Naive thymus-derived CD8-positive, alpha-beta T cell (primary cell): Measurements from ENCODE around the gene NABP1. TPM values are rescaled to one million over a fixed set of nuclear protein-coding genes. Genes with fewer than 3 reads are reported as not detected.

ENCODE experiments used
- ATAC-seq, 2 donors: fragments of 150-1000 bp; cut with Tn5 transposase in 1 of 2; sonication (Bioruptor Pico), chemical (Tn5 transposase) in 1 of 2; 1 replicate in 1 of 2; 2 replicates in 1 of 2; pipeline ENCODE4 v1.10.0; 2021; ENCODE audit warnings: mild to moderate bottlenecking in 2 of 2, moderate library complexity in 2 of 2
- POLR2A ChIA-PET: fragments of 350-600 bp; sonication (Branson Sonifier 250); formaldehyde crosslinking; loops from one replicate; lab custom pipeline; 2021; ENCODE audit warnings: antibody characterized with exemption; lab: Charles Lee
- DNase-seq, 10 donors: peaks; one replicate each; pipeline versions ENCODE4 v3.0.0 to v3.0.0-alpha.2; 2020 to 2022
- H3K27ac Mint-ChIP-seq, 10 donors: one replicate each; pipeline ENCODE4 v1.8.0; 2020 to 2022; ENCODE audit warnings: mild to moderate bottlenecking in 10 of 10, mixed read lengths in 10 of 10, moderate library complexity in 4 of 10, inconsistent platforms in 1 of 10
- H3K27me3 Mint-ChIP-seq, 5 donors: one replicate each; pipeline ENCODE4 v1.8.0; 2021 to 2022; ENCODE audit warnings: mixed read lengths in 5 of 5
- H3K36me3 Mint-ChIP-seq, 3 donors: one replicate each; pipeline ENCODE4 v1.8.0; 2020 to 2022; ENCODE audit warnings: mixed read lengths in 3 of 3, mild to moderate bottlenecking in 2 of 3, inconsistent platforms in 1 of 3
- H3K4me1 Mint-ChIP-seq, 4 donors: one replicate each; pipeline ENCODE4 v1.8.0; 2021 to 2022; ENCODE audit warnings: mixed read lengths in 4 of 4
- H3K4me3 Mint-ChIP-seq, 10 donors: one replicate each; pipeline ENCODE4 v1.8.0; 2020 to 2022; ENCODE audit warnings: mild to moderate bottlenecking in 10 of 10, mixed read lengths in 10 of 10, moderate library complexity in 6 of 10, inconsistent platforms in 1 of 10
- H3K9me3 Mint-ChIP-seq, 9 donors: one replicate each; pipeline ENCODE4 v1.8.0; 2020 to 2022; ENCODE audit warnings: mixed read lengths in 9 of 9, mild to moderate bottlenecking in 3 of 9, inconsistent platforms in 1 of 9, moderate library complexity in 1 of 9
- polyA plus RNA-seq, 3 donors: library from polyadenylated mRNA; unstranded; fragments of 300-500 nt; fragmentation: Illumina TruSeq; gene quantifications; one replicate each; pipeline ENCODE4 v1.2.3, GENCODE V29; 2021
- total RNA-seq, 8 experiments: library from RNA in 2 of 8; stranded (reverse) in 2 of 8; gene quantifications; one replicate each; pipeline ENCODE4 v1.2.3 and lab custom pipeline; 2021 to 2026

The NABP1 gene
- total and polyA plus RNA-seq, 5 experiments from 2014 or later = 3.5 to 38.8 (median 4.7) TPM

DNA sequence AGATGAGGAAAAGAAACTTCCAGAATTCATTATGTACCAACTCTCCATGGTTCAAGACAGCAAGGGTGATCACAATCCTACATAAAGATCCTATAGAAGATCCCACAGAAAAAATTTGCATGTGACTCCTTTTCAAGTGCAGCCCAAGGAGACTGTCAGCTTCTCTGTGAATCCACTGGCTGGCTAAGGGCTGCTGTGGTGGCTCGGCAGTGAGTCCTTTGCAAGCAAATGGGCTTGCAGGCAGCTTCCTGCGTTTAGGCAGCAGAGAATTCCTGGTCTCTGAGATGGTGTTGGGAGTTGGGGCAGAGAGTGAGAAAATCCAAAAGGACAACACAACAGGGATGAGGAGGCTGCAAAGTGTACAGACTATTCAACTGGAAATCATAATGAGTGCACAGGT is 43.4 kb downstream of the NABP1 start:
- Mint-ChIP-seq H3K4me1 (no peaks in the 10 kb centered on the region), H3K4me3 (no peak overlapping the region), H3K9me3 (no peaks in the 10 kb centered on the region), H3K36me3 (no peaks in the 10 kb centered on the region), H3K27me3 (peaks cover 0 to 6% (median 2%) of the 10 kb centered on the region in 5 donors), H3K27ac (no peak overlapping the region)
- ATAC-seq (no peak), DNase-seq (no peak)
- POLR2A ChIA-PET = no interaction called here

DNA sequence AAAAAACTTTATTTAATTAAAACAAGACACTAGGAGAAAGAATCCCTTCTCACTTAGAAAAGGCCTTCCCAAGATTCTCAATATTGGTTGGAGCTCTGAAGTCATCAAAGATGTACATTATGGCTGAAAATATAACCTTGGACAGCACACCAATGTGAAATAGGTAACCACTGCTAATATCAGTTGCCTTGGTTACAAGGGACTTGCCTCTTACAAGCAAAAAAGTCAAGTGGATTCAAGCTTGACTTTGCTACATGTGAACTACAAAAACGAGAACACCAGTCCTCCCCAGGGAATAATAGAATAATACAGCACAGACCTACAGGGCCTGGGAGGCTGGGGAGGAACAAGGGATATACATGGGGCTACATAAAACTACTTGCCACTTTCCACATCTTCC is 46.1 kb downstream of the NABP1 start:
- ATAC-seq (no peak), DNase-seq (no peak)
- H3K27me3 Mint-ChIP-seq = peaks cover 0 to 9% (median 4%) of the 10 kb centered on the region in 5 donors
- H3K27ac Mint-ChIP-seq = no peak overlapping the region
- H3K4me3 Mint-ChIP-seq = no peak overlapping the region
- no peaks in the 10 kb centered on the region for H3K4me1 Mint-ChIP-seq
- H3K36me3 Mint-ChIP-seq = no peaks in the 10 kb centered on the region
- H3K9me3 Mint-ChIP-seq = no peaks in the 10 kb centered on the region
- POLR2A ChIA-PET = no interaction called here

DNA sequence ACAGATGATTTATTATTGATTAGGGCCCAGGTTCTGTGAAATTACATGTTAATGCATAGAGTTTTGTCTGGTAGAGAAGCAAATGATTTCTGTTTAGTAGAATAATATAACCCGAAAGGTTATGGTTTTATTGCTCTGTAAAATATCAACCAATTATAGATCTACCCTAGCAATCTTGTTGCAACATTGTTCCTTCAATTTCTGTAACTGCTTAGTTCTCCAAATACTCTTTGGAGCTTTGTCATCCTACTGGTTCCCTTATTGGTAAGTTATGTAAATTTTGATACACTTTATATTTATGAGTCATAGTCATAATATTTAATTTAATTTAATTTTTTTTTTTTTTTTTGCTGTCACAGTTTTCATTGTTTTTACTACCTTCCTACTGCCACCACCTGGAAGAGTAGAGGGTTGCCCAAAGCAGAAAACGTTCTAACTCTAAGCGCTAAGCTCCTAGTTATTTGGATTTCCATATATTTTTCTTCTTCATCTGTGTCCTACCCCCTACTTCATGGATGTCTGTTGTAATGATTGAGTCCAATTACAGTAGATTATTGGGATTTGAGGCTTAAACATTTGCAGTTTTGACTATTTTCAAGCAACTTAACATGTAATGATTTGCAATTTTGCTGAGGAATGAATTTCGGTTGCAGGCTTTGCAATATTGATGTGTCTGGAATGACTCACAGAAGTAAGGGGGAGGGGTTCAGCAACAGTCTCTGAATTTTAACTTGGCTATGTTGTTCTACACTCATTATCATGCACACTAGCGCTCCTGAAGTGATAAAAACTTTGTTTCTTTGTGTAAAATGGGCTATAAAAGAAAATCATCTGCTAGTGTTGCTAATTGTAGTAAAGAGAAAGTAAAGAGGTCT is 51.1 kb downstream of the NABP1 start:
- DNase-seq (no peak), ATAC-seq (no peak)
- no peaks in the 10 kb centered on the region for H3K36me3 Mint-ChIP-seq
- H3K4me3 Mint-ChIP-seq = no peak overlapping the region
- peaks cover 0 to 9% (median 2%) of the 10 kb centered on the region in 5 donors for H3K27me3 Mint-ChIP-seq
- POLR2A ChIA-PET = no interaction called here
- no peaks in the 10 kb centered on the region for H3K4me1 Mint-ChIP-seq
- H3K27ac Mint-ChIP-seq = no peak overlapping the region
- no peaks in the 10 kb centered on the region for H3K9me3 Mint-ChIP-seq

- no peaks in the 10 kb centered on the region for H3K9me3 Mint-ChIP-seq
- ATAC-seq = no peak
- peaks cover 0 to 12% (median 9%) of the 10 kb centered on the region in 5 donors for H3K27me3 Mint-ChIP-seq
- no peak overlapping the region for H3K27ac Mint-ChIP-seq
- no peak for DNase-seq
- POLR2A ChIA-PET = no interaction called here
- H3K36me3 Mint-ChIP-seq = no peaks in the 10 kb centered on the region
- no peak overlapping the region for H3K4me3 Mint-ChIP-seq
- H3K4me1 Mint-ChIP-seq = no peaks in the 10 kb centered on the region
These were observed 52.3 kb downstream of the NABP1 start for GRCh38 chr2:191730263-191730662.

Other genes with a start within 250 kb of the NABP1 start
- gene CAVIN2, start 169.0 kb downstream of the NABP1 start, total RNA-seq = not detected
- not detected for gene CAVIN2, start 169.0 kb downstream of the NABP1 start, polyA plus RNA-seq